Activated CD4-positive, alpha-beta T cell treated with anti-CD3 and anti-CD28 coated beads for 24 hours (primary cell): ENCODE data around the gene APBA2.

Experiments used
- DNase-seq, 2 donors: peaks; one replicate each; pipeline ENCODE4 v3.0.0-alpha.2; 2020; ENCODE audit warnings: low read depth in 2 of 2

The APBA2 gene

DNA sequence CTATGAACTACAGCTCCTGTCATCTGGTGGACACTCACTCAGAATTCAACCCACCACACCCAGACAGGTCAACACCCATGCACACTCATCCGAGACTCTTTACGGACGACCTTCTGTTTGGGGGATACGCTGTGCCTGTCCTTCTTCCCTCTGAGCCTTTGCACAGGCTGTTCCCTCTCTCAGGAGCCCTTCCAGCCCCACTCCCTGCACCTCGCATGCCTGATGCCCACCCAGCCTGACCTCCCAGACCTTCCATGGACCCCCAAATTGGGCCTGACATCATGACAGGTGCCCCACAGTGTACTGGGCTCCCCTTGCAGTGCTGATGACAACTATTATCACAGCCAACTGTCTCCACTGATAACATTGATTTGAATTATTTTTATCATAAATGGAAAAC, 248.0 kb downstream of the APBA2 start:
- no peak for DNase-seq

GRCh38 chr15:29134239-29134638, 248.5 kb downstream of the APBA2 start:
- no peak for DNase-seq

DNA sequence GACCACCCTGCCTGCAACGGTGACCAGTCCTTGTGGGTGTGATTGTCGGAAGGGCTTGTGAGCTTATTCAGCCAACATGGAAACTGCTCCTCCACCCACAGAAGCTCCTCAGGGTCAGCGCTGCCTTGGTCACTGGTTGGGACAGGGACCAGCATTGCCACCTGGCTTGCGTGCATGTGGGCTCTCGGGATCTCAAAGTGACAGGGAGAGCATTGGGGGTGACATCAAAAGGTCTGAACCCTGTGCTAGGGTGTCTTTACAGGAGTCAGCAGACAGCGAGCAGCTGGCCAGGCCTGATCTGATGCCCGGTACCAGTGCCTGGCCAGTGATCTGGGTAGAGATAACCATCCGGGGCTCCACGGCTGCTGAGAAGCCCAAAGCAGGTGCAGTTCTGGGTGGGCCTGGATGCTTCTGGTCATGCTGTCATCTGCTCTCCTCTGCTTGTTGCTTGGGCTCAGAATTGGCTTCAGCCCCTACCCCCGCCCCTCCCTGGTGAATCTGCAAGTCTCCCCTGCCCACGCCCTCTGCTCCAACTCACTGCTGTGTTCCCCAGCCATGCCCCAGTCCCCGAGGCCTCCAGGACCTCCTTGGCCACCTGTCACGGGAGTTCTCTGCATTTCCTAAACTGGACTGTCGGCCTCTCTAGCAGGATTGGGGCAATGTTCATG, 249.0 kb downstream of the APBA2 start:
- no peak for DNase-seq

DNA sequence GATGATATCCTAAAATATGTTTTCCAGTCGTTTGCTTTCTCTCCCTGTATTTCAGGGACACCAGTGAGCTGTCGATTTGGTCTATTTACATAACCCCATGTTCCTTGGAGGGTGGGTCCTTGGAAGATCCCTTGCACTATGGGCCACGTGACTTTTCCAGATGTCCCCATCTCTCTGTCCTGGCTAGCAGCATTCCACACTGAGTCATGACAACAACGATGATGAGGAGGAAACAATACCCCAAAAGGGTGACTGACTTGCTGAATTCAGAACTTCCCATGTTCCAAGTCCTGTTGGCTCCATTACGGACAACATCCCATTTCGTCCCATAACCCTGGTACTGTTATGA, 249.5 kb downstream of the APBA2 start:
- DNase-seq = no peak

- DNase-seq = no peak
These were observed 250.2 kb downstream of the APBA2 start for GRCh38 chr15:29135702-29136646.

DNA sequence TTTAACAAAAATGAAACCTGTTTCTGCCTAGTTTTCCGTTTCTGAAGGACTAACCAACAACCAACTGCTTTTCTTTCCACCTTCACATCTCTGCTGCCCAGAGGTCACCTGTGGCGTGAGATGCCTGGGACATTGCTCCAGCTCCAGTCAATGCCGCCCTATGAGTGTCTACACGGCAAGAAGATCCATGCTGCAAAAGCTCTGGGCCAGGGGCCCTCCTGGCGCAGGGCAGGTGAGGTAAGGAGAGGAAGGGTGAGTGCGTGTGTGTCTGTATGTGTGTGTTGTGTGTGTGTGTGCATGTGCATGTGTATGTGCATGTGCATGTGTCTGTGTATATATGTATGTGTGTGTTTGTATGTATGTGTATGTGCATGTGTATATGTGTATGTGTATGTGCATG, 252.5 kb downstream of the APBA2 start:
- no peak for DNase-seq

DNA sequence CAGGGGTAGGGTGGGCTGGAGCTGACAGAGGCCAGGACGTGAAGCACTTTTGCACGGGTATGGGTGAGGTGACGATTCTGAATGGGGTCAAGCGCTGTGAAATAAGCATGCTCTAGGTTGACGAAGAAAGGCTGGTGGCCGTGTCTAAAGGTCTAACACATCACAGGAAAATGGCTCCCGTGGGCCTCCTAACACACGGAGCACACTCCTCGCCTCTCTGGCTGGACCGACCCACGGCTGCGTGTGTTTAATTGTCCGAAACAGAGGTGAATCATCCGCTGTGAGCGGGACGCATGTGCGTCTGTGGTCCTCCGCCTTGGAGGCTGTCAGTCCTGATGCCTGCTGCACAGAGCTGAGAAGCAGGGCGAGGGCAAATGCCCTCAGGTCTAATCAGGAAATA, 253.3 kb downstream of the APBA2 start:
- no peak for DNase-seq

- peak; percentile 45 to 46 for DNase-seq
These were observed 254.0 kb downstream of the APBA2 start for GRCh38 chr15:29139540-29140459.

- no peak for DNase-seq
These were observed 254.9 kb downstream of the APBA2 start for GRCh38 chr15:29140475-29141307.

DNA sequence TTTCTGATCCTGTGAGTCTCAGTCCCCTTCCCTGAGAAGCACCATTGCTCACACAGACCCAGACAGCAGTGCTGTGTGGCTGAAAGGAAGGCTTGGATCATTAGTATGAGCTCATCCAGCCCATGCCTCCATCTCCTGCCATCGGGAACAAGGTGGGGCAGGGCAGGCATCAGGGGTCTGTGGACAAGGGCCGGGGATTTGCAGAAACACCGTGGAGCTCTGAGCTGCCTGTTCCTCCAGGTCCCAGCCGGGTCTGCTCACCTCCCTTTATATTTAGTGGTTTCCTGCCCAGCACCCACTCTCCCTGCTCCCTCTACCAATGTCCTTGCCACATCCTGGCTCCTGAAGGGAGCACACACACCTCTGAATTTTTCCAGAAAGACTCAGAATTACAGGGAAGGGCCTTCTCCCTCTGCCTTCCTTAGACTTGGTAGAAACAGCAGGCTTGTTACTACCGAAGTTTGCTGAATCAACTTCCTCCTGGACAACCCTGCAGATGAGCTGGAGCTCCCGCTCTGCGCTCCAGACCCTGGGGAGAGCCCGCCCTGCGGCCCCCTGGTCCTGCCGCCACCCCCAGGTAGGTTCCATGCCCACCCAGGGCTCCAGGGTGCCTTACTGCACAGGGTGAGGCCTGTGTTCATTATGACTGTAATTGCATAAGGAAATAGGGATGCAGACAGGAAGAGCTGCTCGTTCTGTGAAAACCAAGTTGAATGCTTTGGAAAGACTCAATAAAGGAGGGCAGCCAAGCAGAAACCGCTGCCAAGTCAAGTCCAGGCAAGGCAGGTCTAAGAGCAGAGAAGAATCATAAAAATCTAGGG, 255.7 kb downstream of the APBA2 start:
- DNase-seq = no peak

DNA sequence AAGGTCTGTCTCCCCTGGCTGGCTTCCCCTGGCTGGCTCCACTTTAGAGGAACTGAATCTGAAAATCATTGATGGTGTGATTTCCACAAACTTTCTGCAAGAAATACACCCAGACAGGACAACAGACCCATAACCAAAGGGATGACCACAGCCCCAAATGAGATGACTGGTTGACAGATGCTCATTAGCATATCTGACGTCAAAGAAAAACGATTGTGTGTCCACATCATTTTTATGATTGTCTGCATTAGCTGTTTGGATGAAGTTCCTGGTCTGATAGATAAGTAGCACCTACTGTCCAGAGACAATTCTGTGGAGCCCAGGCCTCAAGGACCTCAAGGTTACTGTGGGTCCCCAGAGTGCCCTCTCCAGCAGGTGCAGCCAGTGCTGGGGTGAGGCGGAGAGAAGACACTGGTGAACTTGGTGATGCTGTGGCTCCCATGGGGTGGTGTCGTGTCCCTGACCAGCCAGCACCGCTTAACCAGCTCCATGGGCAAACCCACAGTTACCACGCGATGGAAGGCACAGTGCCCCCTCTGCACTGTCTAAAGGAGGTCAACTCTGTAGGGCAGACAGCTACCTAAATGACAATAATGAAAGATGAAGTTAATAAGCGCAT, 256.5 kb downstream of the APBA2 start:
- DNase-seq = no peak

DNA sequence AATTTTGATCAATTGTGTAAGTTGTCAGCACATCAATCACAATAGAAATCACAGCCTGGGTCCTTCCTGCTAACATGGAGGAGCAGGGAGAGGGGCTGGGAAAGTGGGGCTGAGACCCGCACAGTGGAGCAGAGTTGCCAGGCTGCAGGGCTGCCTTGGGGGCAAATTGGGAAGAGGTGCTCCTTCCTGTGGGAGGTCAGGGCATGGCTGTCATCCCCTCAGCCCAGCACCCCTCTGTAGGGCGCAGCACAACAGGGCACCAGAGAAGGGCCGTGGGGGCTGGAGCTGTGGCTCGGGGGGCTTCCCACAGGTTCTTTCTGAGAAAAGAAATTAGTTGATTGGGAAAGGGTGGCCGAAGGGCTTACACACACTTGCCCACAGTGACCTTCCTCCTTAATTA, 257.5 kb downstream of the APBA2 start:
- no peak for DNase-seq

- no peak for DNase-seq
These were observed 258.3 kb downstream of the APBA2 start for GRCh38 chr15:29143909-29144635.

DNA sequence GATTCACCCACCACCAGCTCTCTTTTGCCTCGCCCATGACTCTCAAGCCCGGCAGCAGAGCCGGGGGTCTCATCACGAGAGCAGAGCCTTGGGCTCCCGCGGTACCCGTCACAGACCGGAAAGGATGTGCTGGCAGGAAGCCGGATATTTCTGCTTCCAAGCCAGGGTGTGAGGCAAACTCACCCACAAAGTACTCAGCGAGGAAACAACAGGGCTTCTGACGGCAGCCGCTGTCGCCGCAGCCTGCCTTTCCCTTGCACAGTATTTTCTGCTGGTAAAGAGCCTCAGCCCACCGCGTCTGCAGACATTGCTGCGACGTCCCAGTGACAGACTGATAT, 263.9 kb downstream of the APBA2 start:
- DNase-seq = no peak

DNA sequence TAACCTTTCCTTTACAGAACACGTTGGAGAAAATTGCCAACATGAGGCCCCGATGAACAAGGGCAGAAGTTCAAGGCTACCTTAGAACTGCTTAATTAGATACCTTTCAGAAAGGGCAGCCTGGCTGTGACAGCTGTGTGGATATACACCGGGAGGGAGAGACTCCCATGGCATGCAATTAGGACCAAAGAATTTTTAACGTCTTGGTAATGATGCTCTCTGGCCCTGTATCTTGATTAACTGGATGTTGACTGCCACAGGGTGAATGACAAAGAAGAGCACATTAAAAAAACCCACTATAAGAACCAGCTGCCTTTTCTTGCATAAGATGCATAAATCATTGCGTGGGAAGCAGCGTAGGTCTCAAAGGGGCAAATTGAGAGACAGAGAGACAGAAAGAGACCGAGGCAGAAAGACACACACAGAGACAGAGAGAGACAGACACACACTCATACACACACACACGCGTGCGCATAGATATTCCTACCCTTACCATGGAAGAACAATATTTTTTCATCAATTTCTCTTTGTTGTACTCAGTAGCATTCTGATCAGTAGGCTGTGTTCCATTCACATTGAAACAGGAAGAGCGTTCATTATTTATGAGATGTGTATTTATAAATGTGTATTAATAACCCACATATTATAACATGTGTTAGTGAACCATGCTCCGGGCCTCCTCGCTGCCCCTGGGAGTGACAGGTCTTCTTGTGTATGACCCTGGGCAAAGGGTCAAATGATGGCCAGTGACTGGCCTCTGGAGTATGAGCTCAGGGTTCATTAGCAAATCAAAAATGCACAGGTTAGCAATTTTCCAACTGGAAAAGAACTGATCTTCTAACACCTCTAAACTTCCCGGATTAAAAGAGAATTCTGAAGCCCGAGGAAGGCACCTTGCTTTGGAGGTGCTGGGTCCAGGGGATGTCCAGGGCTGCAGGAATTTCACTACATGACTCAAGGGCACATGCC, 265.0 kb downstream of the APBA2 start:
- DNase-seq = no peak

- DNase-seq = no peak
These were observed 265.7 kb downstream of the APBA2 start for GRCh38 chr15:29151484-29151857.

DNA sequence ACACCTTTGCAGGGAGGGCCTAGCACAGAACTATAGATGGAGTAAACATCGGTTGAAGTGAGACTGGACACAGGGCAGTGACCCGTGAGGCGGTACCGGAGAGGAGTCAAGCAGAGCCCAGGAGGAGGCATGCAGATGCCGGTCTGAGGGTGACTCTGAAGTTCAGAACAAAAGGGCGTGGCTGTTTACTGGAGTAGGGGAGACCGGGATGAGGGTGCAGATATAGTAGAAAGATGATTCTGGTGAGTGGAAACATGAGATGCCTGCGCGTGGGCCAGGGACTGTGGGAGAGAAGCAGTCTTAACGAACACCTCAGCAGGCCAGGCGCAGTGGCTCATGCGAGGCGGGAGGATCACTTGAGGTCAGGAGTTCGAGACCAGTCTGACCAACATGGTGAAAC, 270.7 kb downstream of the APBA2 start:
- no peak for DNase-seq

DNA sequence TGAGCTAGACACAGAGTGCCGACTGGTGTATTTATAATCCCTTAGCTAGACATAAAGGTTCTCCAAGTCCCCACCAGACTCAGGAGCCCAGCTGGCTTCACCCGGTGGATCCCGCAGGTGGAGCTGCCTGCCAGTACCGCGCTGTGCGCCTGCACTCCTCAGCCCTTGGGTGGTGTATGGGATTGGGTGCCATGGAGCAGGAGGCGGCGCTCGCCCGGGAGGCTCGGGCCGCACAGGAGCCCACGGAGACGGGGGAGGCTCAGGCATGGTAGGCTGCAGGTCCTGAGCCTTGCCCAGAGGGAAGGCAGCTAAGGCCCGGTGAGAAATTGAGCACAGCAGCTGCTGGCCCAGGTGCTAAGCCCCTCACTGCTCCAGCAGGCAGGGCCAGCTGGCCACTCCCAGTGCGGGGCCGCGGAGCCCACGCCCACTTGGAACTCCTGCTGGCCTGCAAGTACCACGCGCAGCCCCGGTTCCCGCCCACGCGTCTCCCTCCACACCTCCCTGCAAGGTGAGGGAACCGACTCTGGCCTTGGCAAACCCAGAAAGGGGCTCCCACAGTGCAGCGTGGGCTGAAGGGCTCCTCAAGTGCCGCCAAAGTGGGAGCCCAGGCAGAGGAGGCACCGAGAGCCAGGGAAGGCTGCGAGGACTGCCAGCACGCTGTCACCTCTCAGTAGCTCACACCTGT, 274.1 kb downstream of the APBA2 start:
- DNase-seq = no peak
